ENCODE results near the gene SOX10. TPM values are rescaled to one million over a fixed set of nuclear protein-coding genes. Genes with fewer than 3 reads are reported as not detected.
A peak's percentile ranks its signal among the peaks of the same experiment; 100 is the strongest.
"Not testable (repeated sequence)": the region's sequence is repeated elsewhere in the genome, so short reads cannot be mapped to it uniquely, and the experiment has no call there.

The SOX10 gene
- total RNA-seq, 1 donor from 2014 or later, result 5.9 TPM

GRCh38 chr22:37982151-37982785 is 2.1 kb downstream of the SOX10 start:
- Mint-ChIP-seq H3K4me1 (ENCODE audit: unreplicated experiment) (no peaks in the 10 kb centered on the region), H3K9me3 (no peaks in the 10 kb centered on the region), H3K27me3 (peaks cover 44% of the 10 kb centered on the region), H3K27ac (no peak overlapping the region), H3K4me3 (no peak overlapping the region), H3K36me3 (no peaks in the 10 kb centered on the region)
- TF ChIP-seq CTCF (conservative IDR thresholded peaks at IDR 0.05), result no peak
- no peak for DNase-seq (ENCODE audit: extremely low spot score, unreplicated experiment)

GRCh38 chr22:37981282-37982011 is 2.9 kb downstream of the SOX10 start:
- Mint-ChIP-seq H3K27me3 (peaks cover 44% of the 10 kb centered on the region), H3K4me3 (peak overlapping the region; percentile 17), H3K27ac (no peak overlapping the region), H3K4me1 (ENCODE audit: unreplicated experiment) (no peaks in the 10 kb centered on the region), H3K9me3 (no peaks in the 10 kb centered on the region), H3K36me3 (peaks cover under 1% of the 10 kb centered on the region)
- TF ChIP-seq CTCF (conservative IDR thresholded peaks at IDR 0.05), result no peak
- DNase-seq (ENCODE audit: extremely low spot score, unreplicated experiment), result no peak

GRCh38 chr22:37979782-37980181 is 4.6 kb downstream of the SOX10 start:
- Mint-ChIP-seq H3K27ac (no peak overlapping the region), H3K27me3 (peaks cover 37% of the 10 kb centered on the region), H3K4me3 (no peak overlapping the region), H3K4me1 (ENCODE audit: unreplicated experiment) (no peaks in the 10 kb centered on the region), H3K9me3 (no peaks in the 10 kb centered on the region), H3K36me3 (peaks cover 11% of the 10 kb centered on the region)
- TF ChIP-seq CTCF (conservative IDR thresholded peaks at IDR 0.05), result no peak
- DNase-seq (ENCODE audit: extremely low spot score, unreplicated experiment), result no peak

GRCh38 chr22:37976547-37976946 is 7.8 kb downstream of the SOX10 start:
- no peak for DNase-seq (ENCODE audit: extremely low spot score, unreplicated experiment)
- Mint-ChIP-seq H3K27me3 (peaks cover 11% of the 10 kb centered on the region), H3K4me1 (ENCODE audit: unreplicated experiment) (peaks cover 5% of the 10 kb centered on the region), H3K9me3 (no peaks in the 10 kb centered on the region), H3K27ac (no peak overlapping the region), H3K36me3 (peaks cover 12% of the 10 kb centered on the region), H3K4me3 (no peak overlapping the region)
- TF ChIP-seq CTCF (conservative IDR thresholded peaks at IDR 0.05), result no peak

- H3K9me3 Mint-ChIP-seq; H3K4me3 Mint-ChIP-seq; DNase-seq (ENCODE audit: extremely low spot score, unreplicated experiment); H3K27me3 Mint-ChIP-seq; H3K27ac Mint-ChIP-seq; H3K4me1 Mint-ChIP-seq (ENCODE audit: unreplicated experiment): not testable (repeated sequence)
- peaks cover 12% of the 10 kb centered on the region for H3K36me3 Mint-ChIP-seq
Observed at GRCh38 chr22:37976022-37976421, 8.3 kb downstream of the SOX10 start.

GRCh38 chr22:37975153-37975552 is 9.2 kb downstream of the SOX10 start:
- no peak for TF ChIP-seq CTCF (conservative IDR thresholded peaks at IDR 0.05)
- no peak overlapping the region for H3K4me3 Mint-ChIP-seq
- H3K27me3 Mint-ChIP-seq, result no peaks in the 10 kb centered on the region
- peaks cover 12% of the 10 kb centered on the region for H3K36me3 Mint-ChIP-seq
- DNase-seq (ENCODE audit: extremely low spot score, unreplicated experiment), result no peak
- no peaks in the 10 kb centered on the region for H3K9me3 Mint-ChIP-seq
- peaks cover 13% of the 10 kb centered on the region for H3K4me1 Mint-ChIP-seq (ENCODE audit: unreplicated experiment)
- H3K27ac Mint-ChIP-seq, result no peak overlapping the region
